Measurements from ENCODE around the gene CARS2. TPM values are rescaled to one million over a fixed set of nuclear protein-coding genes. Genes with fewer than 3 reads are reported as not detected.

CARS2 gene
- total and polyA plus RNA-seq, 2 experiments from 2014 or later = 39.0 to 53.5 TPM

DNA sequence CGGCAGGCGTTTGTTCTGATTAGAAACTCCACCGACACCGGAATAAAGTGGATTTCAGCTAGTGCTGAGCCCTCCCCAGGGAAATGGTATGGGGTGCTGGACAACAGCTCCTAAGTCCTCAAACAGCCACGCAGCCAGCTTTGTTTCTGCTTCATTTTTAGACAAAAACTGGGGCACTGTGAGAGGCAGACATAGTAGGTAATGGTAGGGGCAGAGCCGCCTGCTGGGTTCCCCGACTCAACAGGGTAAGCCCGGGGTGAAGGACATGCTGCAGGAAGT is 39.7 kb downstream of the CARS2 start:
- Mint-ChIP-seq H3K4me1 (peaks cover 10% of the 10 kb centered on the region; the same call in 1 of the 3 replicates), H3K4me3 (no peak overlapping the region), H3K27me3 (ENCODE audit: insufficient read depth, low read depth, poor library complexity) (peaks cover 5% of the 10 kb centered on the region), H3K9me3 (peaks cover 45% of the 10 kb centered on the region), H3K27ac (0 out of 2 replicates have a peak overlapping the region, but pooled peaks have one; percentile 36), H3K36me3 (ENCODE audit: low read depth) (peaks cover 92% of the 10 kb centered on the region)
- peaks cover 31% of the 10 kb centered on the region for H3K36me3 ChIP-seq (ENCODE audit: insufficient read depth)
- TF ChIP-seq EZH2 (IDR thresholded peaks at IDR 0.05; ENCODE audit: low read depth, unreplicated experiment) (no peak), EZH2phosphoT487 (IDR thresholded peaks at IDR 0.05; ENCODE audit: unreplicated experiment) (no peak), JUNB (IDR thresholded peaks at IDR 0.05; ENCODE audit: unreplicated experiment) (no peak), NANOG (IDR thresholded peaks at IDR 0.05; ENCODE audit: borderline replicate concordance) (no peak), POLR2AphosphoS5 (IDR thresholded peaks at IDR 0.05; ENCODE audit: low read depth) (no peak), ZNF114 (CRISPR knock-in tag; IDR thresholded peaks at IDR 0.05) (no peak), CREB1 (CRISPR knock-in tag; IDR thresholded peaks at IDR 0.05; ENCODE audit: low read depth) (no peak), ZNF331 (CRISPR knock-in tag; IDR thresholded peaks at IDR 0.05; ENCODE audit: low read depth) (no peak), STAT1 (IDR thresholded peaks at IDR 0.05; ENCODE audit: unreplicated experiment) (no peak)
- TF ChIP-seq, protein P1, sequence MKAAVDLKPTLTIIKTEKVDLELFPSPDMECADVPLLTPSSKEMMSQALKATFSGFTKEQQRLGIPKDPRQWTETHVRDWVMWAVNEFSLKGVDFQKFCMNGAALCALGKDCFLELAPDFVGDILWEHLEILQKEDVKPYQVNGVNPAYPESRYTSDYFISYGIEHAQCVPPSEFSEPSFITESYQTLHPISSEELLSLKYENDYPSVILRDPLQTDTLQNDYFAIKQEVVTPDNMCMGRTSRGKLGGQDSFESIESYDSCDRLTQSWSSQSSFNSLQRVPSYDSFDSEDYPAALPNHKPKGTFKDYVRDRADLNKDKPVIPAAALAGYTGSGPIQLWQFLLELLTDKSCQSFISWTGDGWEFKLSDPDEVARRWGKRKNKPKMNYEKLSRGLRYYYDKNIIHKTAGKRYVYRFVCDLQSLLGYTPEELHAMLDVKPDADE (IDR thresholded peaks at IDR 0.05) = no peak
- TF ChIP-seq, protein P2, sequence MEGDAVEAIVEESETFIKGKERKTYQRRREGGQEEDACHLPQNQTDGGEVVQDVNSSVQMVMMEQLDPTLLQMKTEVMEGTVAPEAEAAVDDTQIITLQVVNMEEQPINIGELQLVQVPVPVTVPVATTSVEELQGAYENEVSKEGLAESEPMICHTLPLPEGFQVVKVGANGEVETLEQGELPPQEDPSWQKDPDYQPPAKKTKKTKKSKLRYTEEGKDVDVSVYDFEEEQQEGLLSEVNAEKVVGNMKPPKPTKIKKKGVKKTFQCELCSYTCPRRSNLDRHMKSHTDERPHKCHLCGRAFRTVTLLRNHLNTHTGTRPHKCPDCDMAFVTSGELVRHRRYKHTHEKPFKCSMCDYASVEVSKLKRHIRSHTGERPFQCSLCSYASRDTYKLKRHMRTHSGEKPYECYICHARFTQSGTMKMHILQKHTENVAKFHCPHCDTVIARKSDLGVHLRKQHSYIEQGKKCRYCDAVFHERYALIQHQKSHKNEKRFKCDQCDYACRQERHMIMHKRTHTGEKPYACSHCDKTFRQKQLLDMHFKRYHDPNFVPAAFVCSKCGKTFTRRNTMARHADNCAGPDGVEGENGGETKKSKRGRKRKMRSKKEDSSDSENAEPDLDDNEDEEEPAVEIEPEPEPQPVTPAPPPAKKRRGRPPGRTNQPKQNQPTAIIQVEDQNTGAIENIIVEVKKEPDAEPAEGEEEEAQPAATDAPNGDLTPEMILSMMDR (conservative IDR thresholded peaks at IDR 0.05; ENCODE audit: low read depth in 2 of 2) = no peak
- TF ChIP-seq, protein P3, sequence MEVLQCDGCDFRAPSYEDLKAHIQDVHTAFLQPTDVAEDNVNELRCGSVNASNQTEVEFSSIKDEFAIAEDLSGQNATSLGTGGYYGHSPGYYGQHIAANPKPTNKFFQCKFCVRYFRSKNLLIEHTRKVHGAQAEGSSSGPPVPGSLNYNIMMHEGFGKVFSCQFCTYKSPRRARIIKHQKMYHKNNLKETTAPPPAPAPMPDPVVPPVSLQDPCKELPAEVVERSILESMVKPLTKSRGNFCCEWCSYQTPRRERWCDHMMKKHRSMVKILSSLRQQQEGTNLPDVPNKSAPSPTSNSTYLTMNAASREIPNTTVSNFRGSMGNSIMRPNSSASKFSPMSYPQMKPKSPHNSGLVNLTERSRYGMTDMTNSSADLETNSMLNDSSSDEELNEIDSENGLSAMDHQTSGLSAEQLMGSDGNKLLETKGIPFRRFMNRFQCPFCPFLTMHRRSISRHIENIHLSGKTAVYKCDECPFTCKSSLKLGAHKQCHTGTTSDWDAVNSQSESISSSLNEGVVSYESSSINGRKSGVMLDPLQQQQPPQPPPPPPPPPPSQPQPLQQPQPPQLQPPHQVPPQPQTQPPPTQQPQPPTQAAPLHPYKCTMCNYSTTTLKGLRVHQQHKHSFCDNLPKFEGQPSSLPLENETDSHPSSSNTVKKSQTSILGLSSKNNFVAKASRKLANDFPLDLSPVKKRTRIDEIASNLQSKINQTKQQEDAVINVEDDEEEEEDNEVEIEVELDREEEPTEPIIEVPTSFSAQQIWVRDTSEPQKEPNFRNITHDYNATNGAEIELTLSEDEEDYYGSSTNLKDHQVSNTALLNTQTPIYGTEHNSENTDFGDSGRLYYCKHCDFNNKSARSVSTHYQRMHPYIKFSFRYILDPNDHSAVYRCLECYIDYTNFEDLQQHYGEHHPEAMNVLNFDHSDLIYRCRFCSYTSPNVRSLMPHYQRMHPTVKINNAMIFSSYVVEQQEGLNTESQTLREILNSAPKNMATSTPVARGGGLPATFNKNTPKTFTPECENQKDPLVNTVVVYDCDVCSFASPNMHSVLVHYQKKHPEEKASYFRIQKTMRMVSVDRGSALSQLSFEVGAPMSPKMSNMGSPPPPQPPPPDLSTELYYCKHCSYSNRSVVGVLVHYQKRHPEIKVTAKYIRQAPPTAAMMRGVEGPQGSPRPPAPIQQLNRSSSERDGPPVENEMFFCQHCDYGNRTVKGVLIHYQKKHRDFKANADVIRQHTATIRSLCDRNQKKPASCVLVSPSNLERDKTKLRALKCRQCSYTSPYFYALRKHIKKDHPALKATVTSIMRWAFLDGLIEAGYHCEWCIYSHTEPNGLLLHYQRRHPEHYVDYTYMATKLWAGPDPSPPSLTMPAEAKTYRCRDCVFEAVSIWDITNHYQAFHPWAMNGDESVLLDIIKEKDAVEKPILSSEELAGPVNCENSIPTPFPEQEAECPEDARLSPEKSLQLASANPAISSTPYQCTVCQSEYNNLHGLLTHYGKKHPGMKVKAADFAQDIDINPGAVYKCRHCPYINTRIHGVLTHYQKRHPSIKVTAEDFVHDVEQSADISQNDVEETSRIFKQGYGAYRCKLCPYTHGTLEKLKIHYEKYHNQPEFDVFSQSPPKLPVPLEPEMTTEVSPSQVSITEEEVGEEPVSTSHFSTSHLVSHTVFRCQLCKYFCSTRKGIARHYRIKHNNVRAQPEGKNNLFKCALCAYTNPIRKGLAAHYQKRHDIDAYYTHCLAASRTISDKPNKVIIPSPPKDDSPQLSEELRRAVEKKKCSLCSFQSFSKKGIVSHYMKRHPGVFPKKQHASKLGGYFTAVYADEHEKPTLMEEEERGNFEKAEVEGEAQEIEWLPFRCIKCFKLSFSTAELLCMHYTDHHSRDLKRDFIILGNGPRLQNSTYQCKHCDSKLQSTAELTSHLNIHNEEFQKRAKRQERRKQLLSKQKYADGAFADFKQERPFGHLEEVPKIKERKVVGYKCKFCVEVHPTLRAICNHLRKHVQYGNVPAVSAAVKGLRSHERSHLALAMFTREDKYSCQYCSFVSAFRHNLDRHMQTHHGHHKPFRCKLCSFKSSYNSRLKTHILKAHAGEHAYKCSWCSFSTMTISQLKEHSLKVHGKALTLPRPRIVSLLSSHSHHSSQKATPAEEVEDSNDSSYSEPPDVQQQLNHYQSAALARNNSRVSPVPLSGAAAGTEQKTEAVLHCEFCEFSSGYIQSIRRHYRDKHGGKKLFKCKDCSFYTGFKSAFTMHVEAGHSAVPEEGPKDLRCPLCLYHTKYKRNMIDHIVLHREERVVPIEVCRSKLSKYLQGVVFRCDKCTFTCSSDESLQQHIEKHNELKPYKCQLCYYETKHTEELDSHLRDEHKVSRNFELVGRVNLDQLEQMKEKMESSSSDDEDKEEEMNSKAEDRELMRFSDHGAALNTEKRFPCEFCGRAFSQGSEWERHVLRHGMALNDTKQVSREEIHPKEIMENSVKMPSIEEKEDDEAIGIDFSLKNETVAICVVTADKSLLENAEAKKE (CRISPR knock-in tag; IDR thresholded peaks at IDR 0.05) = no peak
- TF ChIP-seq, protein P4, sequence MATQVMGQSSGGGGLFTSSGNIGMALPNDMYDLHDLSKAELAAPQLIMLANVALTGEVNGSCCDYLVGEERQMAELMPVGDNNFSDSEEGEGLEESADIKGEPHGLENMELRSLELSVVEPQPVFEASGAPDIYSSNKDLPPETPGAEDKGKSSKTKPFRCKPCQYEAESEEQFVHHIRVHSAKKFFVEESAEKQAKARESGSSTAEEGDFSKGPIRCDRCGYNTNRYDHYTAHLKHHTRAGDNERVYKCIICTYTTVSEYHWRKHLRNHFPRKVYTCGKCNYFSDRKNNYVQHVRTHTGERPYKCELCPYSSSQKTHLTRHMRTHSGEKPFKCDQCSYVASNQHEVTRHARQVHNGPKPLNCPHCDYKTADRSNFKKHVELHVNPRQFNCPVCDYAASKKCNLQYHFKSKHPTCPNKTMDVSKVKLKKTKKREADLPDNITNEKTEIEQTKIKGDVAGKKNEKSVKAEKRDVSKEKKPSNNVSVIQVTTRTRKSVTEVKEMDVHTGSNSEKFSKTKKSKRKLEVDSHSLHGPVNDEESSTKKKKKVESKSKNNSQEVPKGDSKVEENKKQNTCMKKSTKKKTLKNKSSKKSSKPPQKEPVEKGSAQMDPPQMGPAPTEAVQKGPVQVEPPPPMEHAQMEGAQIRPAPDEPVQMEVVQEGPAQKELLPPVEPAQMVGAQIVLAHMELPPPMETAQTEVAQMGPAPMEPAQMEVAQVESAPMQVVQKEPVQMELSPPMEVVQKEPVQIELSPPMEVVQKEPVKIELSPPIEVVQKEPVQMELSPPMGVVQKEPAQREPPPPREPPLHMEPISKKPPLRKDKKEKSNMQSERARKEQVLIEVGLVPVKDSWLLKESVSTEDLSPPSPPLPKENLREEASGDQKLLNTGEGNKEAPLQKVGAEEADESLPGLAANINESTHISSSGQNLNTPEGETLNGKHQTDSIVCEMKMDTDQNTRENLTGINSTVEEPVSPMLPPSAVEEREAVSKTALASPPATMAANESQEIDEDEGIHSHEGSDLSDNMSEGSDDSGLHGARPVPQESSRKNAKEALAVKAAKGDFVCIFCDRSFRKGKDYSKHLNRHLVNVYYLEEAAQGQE (IDR thresholded peaks at IDR 0.05; ENCODE audit: unreplicated experiment) = no peak
- ATAC-seq (no peak), DNase-seq (ENCODE audit: low spot score) (no peak)
- H3K9me2 ChIP-seq (ENCODE audit: insufficient read depth) = no peaks in the 10 kb centered on the region
- no peak overlapping the region for H3K27ac ChIP-seq (ENCODE audit: low read depth)
- no peaks in the 10 kb centered on the region for H3K79me2 ChIP-seq (replicated peaks; ENCODE audit: insufficient read depth)
- H3K4me3 ChIP-seq = no peak overlapping the region
- no peaks in the 10 kb centered on the region for H3F3A ChIP-seq (replicated peaks; ENCODE audit: low read depth)
- H3K27me3 ChIP-seq (ENCODE audit: insufficient read depth) = no peaks in the 10 kb centered on the region
- H3K4me1 ChIP-seq (ENCODE audit: insufficient read depth) = no peaks in the 10 kb centered on the region
- H2AFZ ChIP-seq = no peak overlapping the region
- H3K4me2 ChIP-seq = no peak overlapping the region
- H4K20me1 ChIP-seq (replicated peaks; ENCODE audit: insufficient read depth) = no peaks in the 10 kb centered on the region

Data from GM23338 (cell line).